ENCODE data around the gene CACNG4.
A peak's percentile ranks its signal among the peaks of the same experiment; 100 is the strongest.

Gene CACNG4

GRCh38 chr17:67041941-67042899, 77.7 kb downstream of the CACNG4 start:
- peak; percentile 38 for DNase-seq (ENCODE audit: low read depth, low spot score)

- no peak for DNase-seq (ENCODE audit: low read depth, low spot score)
Measured at GRCh38 chr17:67043283-67043682, 78.8 kb downstream of the CACNG4 start.

GRCh38 chr17:67044016-67044772, 79.7 kb downstream of the CACNG4 start, which contains the start of gene CACNG1:
TSS of gene CACNG1 (plus strand) at chr17:67044554. CDS start at chr17:67044661, 107 bp downstream.
- no peak for DNase-seq (ENCODE audit: low read depth, low spot score)

DNA sequence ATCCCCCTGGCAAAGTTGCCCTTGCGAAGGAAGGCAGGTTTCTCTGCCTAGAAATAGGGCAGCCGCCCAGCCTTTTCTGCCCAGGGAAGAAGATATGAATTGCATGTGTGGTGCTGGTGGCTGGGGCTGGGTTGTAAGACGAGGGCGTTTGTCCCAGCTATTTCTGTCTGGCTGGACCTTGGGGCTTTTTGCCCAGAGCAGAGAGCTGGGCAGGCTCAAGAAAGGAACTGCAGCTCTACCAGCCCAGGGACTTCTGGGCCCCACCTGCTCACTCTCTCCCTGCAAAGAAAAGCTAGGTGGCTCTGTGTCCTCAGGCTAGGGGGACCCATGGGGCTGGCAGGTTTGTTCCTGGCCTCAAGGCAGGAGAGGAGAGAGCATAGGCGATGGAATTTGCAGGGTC, 80.4 kb downstream of the CACNG4 start:
- DNase-seq (ENCODE audit: low read depth, low spot score): no peak

GRCh38 chr17:67046398-67046797, 81.9 kb downstream of the CACNG4 start:
- DNase-seq (ENCODE audit: low read depth, low spot score): no peak

- DNase-seq (ENCODE audit: low read depth, low spot score): no peak
Measured at GRCh38 chr17:67047382-67047781, 82.9 kb downstream of the CACNG4 start.

- no peak for DNase-seq (ENCODE audit: low read depth, low spot score)
Measured at GRCh38 chr17:67049025-67049739, 84.7 kb downstream of the CACNG4 start.

GRCh38 chr17:67050066-67050465, 85.6 kb downstream of the CACNG4 start:
- no peak for DNase-seq (ENCODE audit: low read depth, low spot score)

GRCh38 chr17:67050471-67051154, 86.1 kb downstream of the CACNG4 start:
- DNase-seq (ENCODE audit: low read depth, low spot score): no peak

DNA sequence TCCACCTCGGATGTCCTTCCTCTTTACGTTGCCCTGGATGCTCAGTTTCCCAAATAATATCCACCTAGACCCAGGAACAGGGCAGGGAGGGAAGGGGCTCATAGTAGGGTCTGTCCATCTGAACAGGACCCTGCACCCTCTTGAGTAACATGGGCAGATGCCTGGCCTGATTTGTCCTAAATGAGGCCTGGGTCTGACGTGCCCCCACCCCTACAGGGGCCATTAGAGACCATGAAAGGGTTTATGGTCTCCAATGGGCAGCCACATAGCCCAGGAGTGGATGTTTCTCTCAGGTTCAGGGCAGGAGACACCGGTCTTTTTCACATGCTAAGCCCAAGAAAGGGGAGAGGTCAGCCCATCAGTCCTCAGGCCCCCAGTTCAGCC, 86.6 kb downstream of the CACNG4 start:
- DNase-seq (ENCODE audit: low read depth, low spot score): no peak

- no peak for DNase-seq (ENCODE audit: low read depth, low spot score)
Measured at GRCh38 chr17:67051837-67052236, 87.3 kb downstream of the CACNG4 start.

- DNase-seq (ENCODE audit: low read depth, low spot score): no peak
Measured at GRCh38 chr17:67052720-67053437, 88.4 kb downstream of the CACNG4 start.

DNA sequence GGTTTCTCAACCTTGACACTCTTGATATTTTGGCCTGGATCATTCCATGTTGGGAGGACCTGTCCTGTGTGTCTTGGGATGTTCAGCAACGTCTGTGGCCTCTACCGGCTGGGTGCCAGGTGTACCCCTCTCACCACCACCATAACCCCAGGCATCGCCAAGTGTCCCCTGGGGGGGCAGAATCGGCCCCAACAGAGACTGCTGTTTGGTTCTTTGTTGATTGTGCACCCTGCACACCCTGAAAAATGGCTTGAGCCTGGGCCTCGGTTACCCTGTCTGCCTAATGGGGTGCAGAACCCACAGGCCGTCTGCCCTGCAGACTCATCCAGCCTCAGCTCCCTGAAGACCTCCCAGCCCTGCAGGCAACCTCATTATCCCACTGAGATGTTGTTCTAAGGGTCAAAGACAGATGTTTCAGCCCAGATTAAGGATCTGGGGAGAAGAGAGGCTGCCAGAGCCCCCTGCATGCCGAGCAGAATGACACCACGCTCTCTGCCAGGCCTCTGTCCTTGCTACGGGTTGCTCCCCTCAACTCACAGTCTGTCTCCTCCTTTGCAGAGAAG, 89.0 kb downstream of the CACNG4 start:
- DNase-seq (ENCODE audit: low read depth, low spot score): no peak

GRCh38 chr17:67054011-67054591, 89.6 kb downstream of the CACNG4 start:
- no peak for DNase-seq (ENCODE audit: low read depth, low spot score)

- no peak for DNase-seq (ENCODE audit: low read depth, low spot score)
Measured at GRCh38 chr17:67054608-67055007, 90.1 kb downstream of the CACNG4 start.

DNA sequence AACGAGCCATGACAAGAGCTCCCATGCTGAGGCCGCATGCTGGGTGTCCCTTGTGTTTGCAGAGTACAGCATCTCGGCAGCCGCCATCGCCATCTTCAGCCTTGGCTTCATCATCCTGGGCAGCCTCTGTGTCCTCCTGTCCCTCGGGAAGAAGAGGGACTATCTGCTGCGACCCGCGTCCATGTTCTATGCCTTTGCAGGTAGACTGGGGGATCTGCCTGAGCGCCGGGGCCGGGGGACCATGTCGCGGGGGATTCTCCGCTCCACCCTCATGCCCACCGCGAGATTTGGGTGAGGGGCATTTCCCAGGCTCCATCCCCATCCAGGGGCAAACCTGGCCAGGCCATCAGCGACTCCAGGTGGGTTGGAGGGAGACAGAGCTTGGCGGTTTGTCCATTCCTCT, 90.5 kb downstream of the CACNG4 start:
- no peak for DNase-seq (ENCODE audit: low read depth, low spot score)

GRCh38 chr17:67055811-67056745, 91.6 kb downstream of the CACNG4 start:
- no peak for DNase-seq (ENCODE audit: low read depth, low spot score)

DNA sequence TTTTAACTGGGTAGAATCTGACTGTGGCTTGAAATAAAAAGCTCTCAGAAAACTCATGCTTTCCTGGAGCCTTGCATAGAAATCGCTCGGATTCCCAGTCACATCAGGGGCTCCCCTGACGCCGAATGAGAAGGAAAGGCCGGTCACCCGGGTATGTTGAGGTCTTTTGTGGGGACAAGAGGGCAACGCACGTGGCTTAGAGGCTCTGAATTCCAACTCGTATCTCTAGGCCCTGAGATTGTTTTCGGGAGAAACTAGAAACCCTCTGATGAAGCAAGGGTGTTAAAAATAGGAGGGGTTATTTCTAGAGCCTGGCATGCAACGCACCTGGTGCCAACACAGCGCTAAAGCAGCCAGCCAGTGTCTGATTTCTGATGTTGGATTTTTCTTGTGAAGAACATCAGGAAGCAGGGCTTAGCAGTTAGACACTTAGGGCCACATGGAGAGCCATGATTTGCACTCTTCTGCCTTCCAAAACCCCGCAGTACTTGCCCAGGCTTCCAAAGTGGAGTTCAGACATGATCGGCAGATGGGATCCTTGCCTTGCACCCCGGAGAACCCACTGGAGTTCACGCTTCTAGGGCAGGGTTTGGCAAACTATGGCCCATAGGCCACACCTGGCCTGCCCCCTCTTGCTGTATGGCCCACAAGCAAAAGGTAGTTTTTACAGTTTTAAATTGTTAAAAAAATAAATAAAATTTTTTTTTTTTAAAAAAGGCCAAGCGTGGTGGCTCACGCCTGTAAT, 92.4 kb downstream of the CACNG4 start:
- DNase-seq (ENCODE audit: low read depth, low spot score): no peak
